Calu3 (cell line): ENCODE measurements around the gene SLC8A3. TPM values are rescaled to one million over a fixed set of nuclear protein-coding genes. Genes with fewer than 3 reads are reported as not detected.
A peak's percentile ranks its signal among the peaks of the same experiment; 100 is the strongest.

ENCODE experiments used
- BruUV-seq: library from RNA; stranded (reverse); fragments of 400-500 nt; replicated peaks from 2 replicates; lab custom pipeline; 2021; lab: Mats Ljungman, UMichigan
- CTCF ChIA-PET: fragments of 300-600 bp; sonication (Branson Sonifier 250); formaldehyde crosslinking; loops from one replicate; lab custom pipeline; 2022; ENCODE audit warnings: antibody characterized with exemption; lab: Charles Lee
- DNase-seq: peaks from one replicate; pipeline ENCODE4 v3.0.0; 2022
- H3K27ac Mint-ChIP-seq: one replicate; pipeline ENCODE4 v1.8.0; 2022; ENCODE audit warnings: mixed read lengths; ENCODE audit not compliant: unreplicated experiment
- H3K27me3 Mint-ChIP-seq: one replicate; pipeline ENCODE4 v1.8.0; 2022; ENCODE audit warnings: mixed read lengths; ENCODE audit not compliant: unreplicated experiment
- H3K36me3 Mint-ChIP-seq: one replicate; pipeline ENCODE4 v1.8.0; 2022; ENCODE audit warnings: mild to moderate bottlenecking, moderate library complexity, mixed read lengths; ENCODE audit not compliant: insufficient read depth, unreplicated experiment
- H3K4me1 Mint-ChIP-seq: one replicate; pipeline ENCODE4 v1.8.0; 2022; ENCODE audit warnings: mild to moderate bottlenecking, low read depth, mixed read lengths; ENCODE audit not compliant: unreplicated experiment
- H3K4me3 Mint-ChIP-seq: one replicate; pipeline ENCODE4 v1.8.0; 2022; ENCODE audit warnings: mild to moderate bottlenecking, low read depth, moderate library complexity, mixed read lengths; ENCODE audit not compliant: unreplicated experiment
- H3K9me3 Mint-ChIP-seq: one replicate; pipeline ENCODE4 v1.8.0; 2022; ENCODE audit warnings: low read depth, mixed read lengths; ENCODE audit not compliant: unreplicated experiment
- CTCF ChIP-seq: fragments of 200-600 bp; IDR thresholded peaks from one replicate; pipeline ENCODE4 v1.8.0; 2022; ENCODE audit warnings: antibody characterized with exemption; ENCODE audit not compliant: unreplicated experiment
- intact Hi-C: fragments of 100-400 bp; cut with micrococcal nuclease; formaldehyde crosslinking; loops from one replicate; pipeline ENCODE4 v1.10.0; 2022; ENCODE audit not compliant: unreplicated experiment
- total RNA-seq: library from RNA; stranded (reverse); gene quantifications from 2 replicates; pipeline ENCODE4 v1.2.3, GENCODE V29; 2022

The SLC8A3 gene
- total RNA-seq, 1 experiment from 2014 or later: not detected

DNA sequence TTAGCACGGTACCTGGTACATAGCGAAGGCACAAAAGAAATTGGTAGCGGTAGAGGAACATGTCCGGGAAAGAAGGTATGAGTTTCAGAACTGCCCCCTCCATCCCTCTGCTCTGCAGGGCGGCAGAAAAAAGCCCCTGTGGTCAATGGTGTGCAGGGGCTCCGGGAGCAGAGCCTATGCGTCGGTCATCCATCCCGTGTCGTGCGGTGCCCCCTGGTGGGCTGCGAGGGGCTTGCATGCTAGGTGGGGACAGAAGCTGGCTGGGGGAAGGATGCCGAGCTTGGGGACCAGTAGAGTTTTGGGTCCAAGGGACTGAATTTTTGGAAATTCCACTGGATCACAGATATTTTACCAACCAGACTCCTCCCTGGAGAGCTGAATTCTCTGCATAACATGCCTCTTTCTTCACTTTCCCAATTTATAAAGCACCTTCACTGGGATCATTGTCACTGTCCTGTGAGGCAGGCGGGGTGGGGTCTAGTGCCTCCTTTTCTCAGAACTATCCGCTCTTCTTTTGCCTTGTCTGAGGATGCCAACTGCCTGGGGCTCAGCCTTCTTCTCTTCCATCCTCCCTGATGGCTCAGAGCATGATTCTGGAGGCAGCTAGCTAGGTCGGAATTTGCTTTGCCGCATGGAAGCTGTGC lies 160.8 kb downstream of the SLC8A3 start:
- TF ChIP-seq CTCF: peak; percentile 88
- BruUV-seq: no TSS peak
- DNase-seq: peak; percentile 87
- Mint-ChIP-seq H3K27ac (no peak overlapping the region), H3K4me3 (no peak overlapping the region), H3K36me3 (no peaks in the 10 kb centered on the region), H3K27me3 (no peaks in the 10 kb centered on the region), H3K9me3 (no peaks in the 10 kb centered on the region), H3K4me1 (no peaks in the 10 kb centered on the region)
- intact Hi-C loops: loop anchor here (1.0 to 5.0 kb wide), 3 partner anchors 151 to 296 kb away; no protein-coding TSS in a partner anchor
- CTCF ChIA-PET: interaction anchor here (0.6 to 2.7 kb wide), 12 partner anchors 46 to 297 kb away, joined by 3 to 42 read pairs (median 4); partner anchors contain the start of gene SMOC1

GRCh38 chr14:70023871-70024270 lies 164.9 kb downstream of the SLC8A3 start:
- Mint-ChIP-seq H3K36me3 (no peaks in the 10 kb centered on the region), H3K4me1 (peaks cover 10% of the 10 kb centered on the region), H3K27me3 (no peaks in the 10 kb centered on the region), H3K4me3 (no peak overlapping the region), H3K27ac (no peak overlapping the region), H3K9me3 (no peaks in the 10 kb centered on the region)
- no peak for DNase-seq
- intact Hi-C loops: no loop called here
- BruUV-seq: no TSS peak
- no peak for TF ChIP-seq CTCF
- CTCF ChIA-PET: no interaction called here

DNA sequence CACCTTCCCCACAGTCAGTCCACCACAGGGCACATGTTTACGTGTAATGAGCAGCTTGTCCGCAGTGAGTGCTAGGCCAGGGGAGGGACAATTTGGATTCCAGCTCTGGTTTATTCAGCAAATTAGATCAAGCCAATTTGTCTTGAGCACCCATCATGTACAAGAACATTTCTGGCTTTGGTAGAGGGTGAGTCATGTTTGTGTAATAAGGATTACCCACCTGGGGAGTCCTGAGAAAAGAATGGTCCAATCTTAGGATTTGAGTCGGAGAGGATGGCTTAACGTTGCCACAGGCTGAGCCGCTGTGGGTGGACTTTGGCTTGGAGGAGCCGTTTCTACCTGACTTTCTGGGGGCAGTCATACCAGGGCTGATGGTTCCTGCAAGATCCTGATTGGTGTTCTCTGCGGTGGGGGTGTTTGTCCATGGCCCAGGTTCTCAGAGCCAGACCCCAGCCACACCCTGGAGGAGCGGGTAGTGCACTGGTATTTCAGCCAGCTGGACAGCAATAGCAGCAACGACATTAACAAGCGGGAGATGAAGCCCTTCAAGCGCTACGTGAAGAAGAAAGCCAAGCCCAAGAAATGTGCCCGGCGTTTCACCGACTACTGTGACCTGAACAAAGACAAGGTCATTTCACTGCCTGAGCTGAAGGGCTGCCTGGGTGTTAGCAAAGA lies 165.8 kb downstream of the SLC8A3 start:
- Mint-ChIP-seq H3K4me3 (no peak overlapping the region), H3K27me3 (no peaks in the 10 kb centered on the region), H3K4me1 (peaks cover 14% of the 10 kb centered on the region), H3K36me3 (peaks cover 2% of the 10 kb centered on the region), H3K27ac (no peak overlapping the region), H3K9me3 (no peaks in the 10 kb centered on the region)
- no peak for TF ChIP-seq CTCF
- intact Hi-C loops: no loop called here
- BruUV-seq: no TSS peak
- CTCF ChIA-PET: no interaction called here
- no peak for DNase-seq

DNA sequence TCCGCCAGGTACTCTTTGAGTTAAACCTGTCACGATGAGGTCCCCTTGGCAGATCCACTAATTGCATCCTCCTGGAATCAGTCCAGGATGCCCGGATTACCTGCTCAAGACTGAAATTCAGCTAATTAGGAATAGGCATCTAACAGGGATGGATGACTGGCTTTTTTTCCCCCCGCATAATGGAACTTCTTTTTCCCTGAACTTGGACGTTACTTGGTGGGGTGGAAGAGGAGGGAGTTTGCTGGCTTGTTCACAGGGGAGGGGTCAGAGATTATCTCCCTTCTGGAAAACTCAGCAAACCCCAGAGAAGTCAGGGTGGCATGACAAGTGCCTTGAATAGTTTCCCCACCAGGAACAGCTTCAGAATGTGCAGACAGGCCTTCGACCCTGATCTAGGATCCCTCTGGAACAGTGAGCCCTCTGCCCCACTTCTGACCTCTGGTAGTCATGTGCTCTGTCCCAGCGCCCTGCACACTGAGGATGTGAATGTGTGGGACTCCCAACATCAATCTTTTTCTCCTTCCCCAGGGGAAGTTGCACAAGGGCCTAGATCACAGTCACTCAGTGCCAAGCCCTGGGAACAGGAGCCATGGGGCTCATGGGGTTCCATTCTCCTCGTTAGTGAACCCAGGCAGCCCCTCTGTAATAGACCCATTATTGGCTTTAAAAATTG lies 167.1 kb downstream of the SLC8A3 start:
- Mint-ChIP-seq H3K4me1 (peaks cover 20% of the 10 kb centered on the region), H3K9me3 (no peaks in the 10 kb centered on the region), H3K27ac (no peak overlapping the region), H3K4me3 (no peak overlapping the region), H3K36me3 (peaks cover 6% of the 10 kb centered on the region), H3K27me3 (no peaks in the 10 kb centered on the region)
- no peak for DNase-seq
- TF ChIP-seq CTCF: no peak
- intact Hi-C loops: no loop called here
- no TSS peak for BruUV-seq
- CTCF ChIA-PET: no interaction called here
